Occipital lobe (tissue), 2 donors: ENCODE results near the gene ZNF212. TPM values are rescaled to one million over a fixed set of nuclear protein-coding genes. Genes with fewer than 3 reads are reported as not detected.

Source experiments
- DNase-seq: peaks from one replicate; lab custom pipeline; 2025; lab: John Stamatoyannopoulos, UW
- total RNA-seq: library from RNA; depleted of rRNA; stranded (reverse); fragments of >200 nt; gene quantifications from one replicate; pipeline ENCODE4 v1.2.3, GENCODE V29; 2014

Gene ZNF212
- total RNA-seq, result 5.8 TPM

DNA sequence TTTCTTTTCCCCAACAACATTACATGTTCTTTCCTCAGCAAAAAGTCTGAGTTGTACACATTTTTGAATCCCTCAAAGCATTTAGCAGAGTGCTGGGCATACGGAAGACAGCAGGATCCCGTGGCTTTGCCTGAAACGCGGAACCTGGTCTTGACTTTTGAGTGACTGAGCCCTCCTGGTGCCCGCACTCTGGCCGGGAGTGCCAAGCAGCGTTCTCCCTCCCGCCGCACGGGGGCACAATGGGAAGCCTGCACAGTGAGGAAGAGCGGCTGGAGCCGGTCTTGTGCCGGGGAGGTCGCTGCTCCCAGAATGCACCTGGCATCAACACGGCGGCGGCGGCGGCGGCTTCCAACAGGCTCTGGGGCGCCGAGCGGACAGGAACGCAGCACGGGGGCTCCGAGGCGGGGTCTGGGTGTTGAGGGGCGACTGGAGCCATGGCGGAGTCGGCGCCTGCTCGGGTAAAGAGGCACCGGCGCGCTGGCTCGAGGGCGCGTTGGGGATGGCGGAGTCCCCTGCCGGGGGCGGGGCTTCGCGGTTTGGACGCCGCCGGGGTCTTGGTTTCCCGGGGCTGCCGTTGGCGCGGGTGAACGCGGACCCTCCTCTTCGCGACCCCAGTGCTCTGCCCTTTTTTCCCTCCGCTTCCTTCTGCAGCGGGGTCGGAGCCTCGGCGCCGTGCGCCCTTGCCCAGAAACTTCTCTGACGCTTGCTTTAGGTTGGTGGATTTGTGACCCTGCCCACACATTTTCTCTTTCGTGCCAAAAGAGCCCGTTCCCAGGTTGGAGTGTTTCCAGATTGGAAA is at the start of gene ZNF212:
ZNF212 (plus strand) TSS at position 307 of the 799 bp plus-strand sequence; CDS start at position 435, 128 bp downstream.
- DNase-seq, result peak; percentile 84

DNA sequence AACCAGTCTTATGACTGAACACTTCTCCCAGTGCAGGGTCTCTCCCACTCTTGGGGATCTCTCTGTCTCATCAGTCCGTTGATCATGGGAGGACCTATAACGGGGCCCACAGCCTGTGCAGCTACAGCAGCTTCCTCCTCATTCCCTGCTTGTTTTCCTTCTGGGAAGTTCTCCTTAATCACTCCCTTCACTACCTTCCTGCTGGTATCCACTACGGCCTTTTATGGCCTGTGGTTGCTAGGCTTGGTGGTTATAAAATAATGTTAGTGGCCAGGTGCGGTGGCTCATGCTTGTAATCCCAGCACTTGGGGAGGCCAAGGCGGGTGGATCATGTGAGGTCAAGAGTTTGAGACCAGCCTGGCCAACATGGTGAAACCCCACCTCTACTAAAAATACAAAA is 47.6 kb upstream of the ZNF212 start:
- no peak for DNase-seq

DNA sequence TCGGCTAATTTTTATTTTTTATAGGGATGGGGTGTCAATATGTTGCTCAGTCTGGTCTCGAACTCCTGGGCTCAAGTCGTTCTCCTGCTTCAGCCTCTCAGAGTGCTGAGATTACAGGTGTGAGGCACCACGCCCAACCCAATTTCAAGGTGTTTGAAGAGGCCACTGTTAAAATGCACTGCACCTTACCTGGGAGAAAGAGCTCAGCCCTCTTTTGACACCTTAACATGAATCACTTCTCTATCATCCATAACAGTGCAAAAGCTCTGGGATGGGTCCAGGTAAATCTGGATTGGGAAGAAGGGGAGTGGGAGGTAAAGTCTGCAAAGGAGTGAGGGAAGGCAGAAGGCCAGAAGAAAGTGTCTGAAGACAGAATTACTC is 44.7 kb upstream of the ZNF212 start:
- DNase-seq, result no peak

DNA sequence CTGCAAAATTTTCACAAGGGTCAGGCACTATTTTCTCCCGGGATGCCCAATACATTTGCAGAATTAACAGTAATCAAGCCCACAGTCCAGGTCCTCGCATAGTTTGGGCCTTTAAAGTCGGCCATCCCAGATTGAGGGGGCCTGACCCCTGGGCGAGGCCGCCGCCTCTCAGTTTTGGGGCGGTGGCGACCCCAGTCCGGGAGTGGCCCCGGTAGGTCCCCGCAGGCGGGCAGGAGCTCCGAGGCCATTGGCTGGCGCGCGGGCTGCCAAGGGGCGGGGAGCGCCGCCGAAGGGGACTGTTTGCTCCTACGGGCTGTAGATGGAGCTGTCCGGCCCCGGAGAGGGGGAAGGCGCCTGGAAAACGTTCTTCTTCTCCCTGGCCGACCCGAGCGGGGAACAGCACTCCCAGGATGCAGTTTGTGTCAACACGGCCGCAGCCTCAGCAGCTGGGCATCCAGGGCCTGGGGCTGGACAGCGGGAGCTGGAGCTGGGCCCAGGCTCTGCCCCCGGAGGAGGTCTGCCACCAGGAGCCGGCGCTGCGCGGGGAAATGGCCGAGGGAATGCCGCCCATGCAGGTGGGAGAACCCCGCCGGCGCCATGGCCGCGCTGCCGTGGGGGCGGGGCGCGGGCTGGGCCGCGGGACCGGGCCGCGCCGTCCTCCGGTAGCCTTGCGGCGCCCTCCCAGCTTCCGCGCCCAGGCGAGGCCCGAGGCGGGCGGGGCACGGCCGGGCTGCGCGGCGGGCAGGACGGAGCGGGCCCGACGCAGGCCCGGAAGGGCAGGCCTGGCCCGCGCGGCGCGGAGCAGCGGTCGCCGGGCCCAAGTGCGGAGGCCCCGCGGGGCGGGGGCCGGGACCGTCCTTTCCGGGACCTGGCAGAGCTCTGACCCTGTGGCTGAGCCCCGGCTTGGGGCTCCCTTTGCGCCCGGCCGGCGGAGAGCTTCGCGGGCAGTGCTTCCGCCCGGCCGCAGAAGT is 44.0 kb upstream of the ZNF212 start, which contains the start of gene ZNF282:
ZNF282 (plus strand) TSS at position 367 of the 971 bp plus-strand sequence; CDS start at position 411, 44 bp downstream.
- peak; percentile 86 for DNase-seq

DNA sequence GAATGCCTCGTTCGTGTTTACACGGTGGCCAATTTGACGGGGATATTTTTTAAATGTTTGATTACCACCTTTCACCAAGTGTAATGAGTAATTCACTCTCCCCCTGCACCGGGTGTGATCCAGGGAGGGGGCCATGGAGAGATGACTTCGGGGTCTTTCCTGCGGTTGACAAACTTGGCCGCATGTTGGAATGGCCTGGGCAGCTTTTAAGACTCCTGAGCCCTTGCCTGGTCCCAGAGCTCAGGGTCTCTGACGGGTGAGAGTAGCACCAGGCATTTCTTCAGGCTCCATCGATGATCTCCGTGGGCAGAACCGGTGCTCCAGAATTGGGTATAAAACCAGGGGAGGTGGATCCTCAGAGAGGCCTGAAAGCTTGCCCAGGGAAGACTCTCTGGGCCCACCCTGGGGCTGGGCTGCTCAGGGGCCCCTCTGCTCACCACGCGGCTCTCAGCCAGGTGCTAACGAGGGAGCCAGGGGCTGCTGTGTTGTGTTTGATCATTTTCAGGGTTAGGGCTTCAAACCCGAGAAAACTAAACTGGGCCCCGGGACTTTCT is 43.2 kb upstream of the ZNF212 start:
- DNase-seq, result no peak

DNA sequence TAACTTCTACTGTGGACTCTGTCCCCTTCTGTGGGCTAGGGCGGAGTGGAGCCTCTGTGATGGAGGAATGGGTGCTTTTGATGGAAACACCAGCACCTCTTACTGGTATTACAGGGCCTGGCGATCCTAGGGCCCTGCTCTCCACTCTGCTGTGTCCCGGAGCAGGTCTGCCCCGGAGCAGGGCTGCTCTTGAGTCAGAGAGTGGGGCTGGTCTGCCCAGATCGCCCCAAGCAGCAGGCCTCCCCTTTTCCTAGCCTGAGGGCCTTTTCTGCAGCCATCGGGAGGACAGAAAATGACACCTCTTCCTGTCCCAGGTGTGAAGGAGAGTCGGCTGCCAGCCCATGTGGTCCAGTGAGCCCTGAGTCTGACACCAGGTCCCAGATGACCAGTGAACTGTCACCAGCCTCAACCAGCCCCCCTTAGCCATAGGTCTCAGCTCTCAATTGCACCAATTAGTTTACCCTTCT is 42.7 kb upstream of the ZNF212 start:
- no peak for DNase-seq

DNA sequence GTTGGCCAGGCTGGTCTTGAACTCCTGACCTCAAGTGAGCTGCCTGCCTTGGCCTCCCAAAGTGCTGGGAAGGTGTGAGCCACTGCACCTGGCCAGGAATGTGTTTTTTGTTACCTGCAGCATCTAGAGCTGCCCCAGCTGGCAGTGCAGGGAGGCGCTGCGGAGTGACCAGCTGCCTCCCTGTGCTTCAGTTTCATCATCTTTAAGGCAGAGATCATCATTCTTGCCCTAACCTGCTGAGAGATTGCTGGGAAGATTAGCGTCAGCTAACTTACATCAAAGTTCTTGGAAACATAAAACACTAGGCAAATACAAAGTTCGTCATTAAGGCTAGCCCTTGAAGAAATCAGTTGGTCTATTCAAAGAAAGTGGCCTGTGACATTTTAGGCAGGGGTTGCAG is 41.8 kb upstream of the ZNF212 start:
- DNase-seq, result no peak

DNA sequence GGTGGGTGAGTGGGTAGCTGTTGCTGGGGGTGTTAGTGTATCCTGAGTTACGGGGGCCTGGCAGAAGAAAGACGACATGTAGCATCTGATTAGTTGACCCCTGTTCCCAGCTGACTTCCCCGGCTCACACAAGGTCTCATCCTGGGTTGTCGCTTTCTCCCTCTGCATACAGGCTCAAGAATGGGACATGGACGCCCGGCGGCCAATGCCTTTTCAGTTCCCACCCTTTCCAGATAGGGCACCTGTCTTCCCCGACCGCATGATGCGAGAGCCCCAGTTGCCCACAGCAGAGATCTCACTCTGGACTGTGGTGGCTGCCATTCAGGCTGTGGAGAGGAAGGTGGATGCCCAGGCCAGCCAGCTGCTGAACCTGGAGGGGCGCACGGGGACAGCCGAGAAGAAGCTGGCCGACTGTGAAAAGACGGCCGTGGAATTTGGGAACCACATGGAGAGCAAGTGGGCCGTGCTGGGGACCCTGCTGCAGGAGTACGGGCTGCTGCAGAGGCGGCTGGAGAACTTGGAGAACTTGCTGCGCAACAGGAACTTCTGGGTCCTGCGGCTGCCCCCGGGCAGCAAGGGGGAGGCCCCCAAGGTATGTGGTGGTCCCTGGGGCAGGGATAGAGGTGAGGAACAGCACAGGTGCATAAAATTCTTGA is 41.2 kb upstream of the ZNF212 start:
- DNase-seq, result no peak

DNA sequence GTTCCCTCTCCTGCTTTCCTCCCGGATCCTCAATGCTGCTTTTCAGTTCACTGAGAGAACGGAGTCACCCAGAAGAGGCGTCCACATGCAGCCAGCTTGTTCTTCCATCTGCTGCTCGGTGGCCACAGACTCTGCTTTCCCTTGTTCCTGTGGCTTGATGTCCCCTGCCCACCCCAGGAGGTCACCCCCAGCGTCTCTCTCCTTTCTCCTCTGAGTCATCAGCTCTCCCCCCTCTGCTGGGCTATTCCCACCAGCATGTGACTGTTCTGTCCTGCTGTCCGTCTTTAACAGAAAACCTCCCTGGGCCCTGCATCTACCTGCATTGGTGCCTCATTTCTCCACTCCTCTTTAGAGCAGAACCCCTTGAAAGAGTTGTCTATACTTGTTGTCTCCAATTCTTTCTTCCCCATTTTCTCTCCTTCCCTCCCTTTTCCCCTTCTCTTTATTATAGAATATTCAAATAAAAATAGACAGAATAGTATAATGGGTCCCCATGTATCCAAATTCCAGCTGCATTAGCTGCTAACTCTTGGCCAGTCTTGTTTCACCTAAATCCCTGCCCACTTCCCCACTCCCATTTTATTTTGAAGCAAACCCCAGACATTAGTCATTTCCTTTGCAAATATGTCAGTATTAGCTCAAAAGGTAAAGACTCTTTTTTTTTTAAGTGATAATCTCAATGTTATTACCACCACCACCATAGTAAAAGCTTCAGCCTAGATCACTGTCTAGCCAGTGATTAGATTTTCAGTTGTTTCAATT is 40.0 kb upstream of the ZNF212 start:
- DNase-seq, result no peak

DNA sequence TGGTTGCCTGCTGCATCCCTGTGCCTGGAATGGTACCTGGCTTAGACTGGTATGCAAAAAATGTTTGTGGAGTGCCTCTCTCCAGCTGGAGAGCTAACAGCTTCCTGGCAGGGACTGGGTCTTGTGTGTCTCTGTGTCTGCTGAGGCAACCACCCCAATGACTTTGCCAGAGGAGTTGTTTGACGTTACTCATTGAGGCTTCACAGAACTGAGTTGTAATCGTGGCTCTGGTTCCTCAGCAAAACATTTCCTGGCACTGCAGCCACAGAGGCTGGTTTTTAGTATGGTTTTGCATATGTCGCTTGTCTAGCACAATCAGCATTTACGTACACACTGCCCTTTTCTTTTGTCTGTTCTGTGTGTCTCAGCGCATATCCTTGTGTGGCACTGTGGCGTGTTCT is 36.6 kb upstream of the ZNF212 start:
- no peak for DNase-seq

DNA sequence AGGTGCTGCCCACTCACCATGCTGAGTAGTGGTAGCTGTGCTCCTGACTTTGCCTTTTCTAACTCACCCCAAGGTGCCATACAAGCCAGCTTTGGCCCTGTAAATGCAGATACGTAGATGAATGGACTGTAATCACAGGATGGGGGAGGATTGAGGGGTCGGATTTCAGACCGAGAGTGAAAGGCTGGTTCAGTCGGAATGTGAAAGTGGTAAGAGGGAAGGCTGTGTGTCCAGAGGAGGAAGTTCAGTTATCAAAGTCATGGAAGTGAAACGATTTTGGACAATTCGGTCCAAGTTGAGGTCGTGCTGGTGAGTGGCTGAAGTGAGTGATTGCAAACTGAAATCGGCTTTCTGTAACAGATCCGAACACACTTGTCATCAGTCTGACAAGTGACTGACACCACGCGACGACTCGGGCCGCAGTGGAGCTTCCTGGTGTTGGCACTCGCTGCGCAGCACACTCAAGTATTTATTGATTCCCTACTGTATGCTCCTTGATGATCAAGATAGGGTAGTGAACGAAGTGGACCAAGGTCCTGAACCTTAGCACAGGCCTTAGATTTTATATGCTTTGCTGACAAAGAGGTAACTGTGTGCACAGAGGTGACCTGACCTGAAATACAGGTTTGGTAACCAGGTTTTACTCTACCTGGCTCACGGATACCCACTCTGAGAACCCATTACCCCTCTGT is 33.6 kb upstream of the ZNF212 start:
- no peak for DNase-seq

DNA sequence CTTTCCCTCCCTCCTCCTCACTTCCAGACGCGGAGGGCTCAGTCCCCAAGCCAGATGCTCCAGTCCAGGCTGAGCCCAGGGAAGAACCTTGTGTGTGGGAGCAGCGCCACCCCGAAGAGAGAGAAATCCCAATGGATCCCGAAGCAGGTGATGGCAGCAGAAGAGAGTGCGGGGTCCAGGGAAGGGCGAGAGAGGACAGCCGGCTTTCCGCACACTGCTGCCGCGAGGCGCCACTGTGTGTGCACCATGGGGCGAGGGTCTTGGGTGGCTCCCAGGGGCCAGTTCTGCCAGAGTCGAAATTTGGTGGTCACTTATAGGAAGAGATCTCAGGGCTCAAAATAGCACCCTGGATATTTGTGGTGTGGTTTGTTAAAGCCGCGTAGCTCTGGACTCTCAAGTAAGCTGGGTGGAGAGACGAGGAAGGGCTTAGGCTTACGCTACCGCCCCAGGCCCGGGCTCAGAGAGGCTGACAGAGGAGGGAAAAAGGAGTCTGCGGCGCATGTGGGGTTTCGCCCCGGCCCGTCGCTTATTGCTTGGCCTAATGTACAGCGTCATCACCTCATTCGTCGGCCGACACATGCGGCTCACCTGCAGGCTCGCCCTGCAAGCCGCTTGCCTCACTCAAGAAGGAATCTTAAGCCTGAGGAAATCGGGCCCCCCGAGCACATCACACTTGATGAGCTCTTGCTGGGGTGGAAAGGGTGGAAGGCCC is 32.0 kb upstream of the ZNF212 start:
- no peak for DNase-seq

DNA sequence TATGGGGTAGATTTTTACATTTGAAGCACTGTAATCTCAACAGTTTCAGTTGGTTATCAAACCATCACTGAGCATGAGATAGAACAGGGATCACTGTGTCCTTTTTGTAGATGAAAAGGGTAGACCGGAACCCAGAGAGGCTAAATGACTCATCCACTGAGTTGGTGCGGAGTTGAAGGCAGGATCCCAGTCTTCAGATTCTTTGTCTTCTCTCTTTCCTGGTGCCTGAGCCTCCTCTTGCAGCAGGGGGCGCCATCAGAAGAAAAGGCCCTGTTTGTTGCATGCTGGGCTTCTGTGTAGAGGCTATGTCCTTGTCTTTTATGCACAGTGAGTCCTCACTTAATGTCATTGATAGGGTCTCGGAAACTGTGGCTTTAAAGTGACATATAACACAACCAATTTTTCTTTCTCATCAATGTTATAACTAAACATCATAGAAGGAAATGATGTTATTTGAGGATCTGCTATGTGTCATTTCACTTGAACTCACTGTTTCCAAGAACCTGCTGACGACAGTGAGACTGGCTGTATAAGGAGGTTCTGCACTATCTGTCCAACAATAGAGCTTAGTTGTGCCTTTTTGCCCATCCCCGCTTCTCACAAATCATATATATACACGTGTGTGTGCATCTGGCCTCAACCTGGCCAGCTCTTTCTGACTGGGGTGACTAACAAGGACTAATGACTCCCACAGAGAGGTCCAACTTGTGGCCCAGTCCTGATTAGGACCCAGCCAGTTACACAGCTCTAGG is 29.8 kb upstream of the ZNF212 start:
- DNase-seq, result no peak

DNA sequence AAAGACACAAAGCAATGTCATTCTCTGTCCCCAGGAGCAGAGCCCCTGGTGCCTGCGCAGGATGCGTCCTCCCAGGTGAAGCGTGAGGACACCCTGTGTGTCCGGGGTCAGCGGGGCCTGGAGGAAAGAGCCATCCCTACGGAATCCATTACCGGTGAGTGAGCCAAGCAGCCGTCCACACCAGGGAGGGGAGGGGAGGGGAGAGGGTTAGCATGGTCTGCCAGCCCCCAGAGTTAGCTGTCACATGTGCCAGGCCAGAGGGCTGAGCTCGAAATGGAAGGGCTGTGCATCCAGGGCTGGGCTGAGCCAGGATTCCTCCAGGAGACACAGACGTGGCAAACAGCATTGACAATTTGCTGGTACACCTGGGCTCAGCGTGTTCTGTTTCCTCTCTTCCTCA is 28.9 kb upstream of the ZNF212 start:
- DNase-seq, result no peak

DNA sequence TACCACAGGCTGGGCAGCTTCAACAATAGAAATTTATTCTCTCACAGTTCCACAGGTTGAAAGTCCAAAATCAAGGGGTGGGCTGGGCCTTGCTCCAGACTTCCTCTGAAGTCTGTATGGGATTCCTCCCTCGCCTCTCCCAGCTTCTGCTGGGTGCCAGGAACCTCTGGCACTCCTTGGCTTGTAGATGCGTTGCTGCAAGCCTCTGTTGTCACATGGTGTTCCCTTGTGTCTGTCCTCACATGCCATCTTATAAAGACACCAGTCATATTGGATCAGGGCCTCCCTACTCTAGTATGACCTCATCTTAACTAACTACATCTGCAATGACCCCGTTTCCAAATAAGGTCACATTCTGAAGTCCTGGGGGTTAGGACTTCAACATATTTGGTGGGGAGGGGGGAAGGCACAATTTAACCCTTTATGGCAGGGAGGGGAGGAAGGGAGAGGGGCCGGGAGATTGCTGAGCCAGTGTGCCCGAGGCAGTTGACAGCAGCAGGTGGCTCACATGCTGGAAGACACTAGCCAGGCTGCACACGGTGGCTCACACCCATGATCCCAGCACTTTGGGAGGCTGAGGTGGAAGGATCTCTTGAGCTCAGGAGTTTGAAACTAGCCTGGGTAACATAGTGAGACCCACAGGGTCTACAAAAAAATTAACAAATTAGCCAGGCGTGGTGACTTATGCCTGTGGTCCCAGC is 25.3 kb upstream of the ZNF212 start:
- no peak for DNase-seq

DNA sequence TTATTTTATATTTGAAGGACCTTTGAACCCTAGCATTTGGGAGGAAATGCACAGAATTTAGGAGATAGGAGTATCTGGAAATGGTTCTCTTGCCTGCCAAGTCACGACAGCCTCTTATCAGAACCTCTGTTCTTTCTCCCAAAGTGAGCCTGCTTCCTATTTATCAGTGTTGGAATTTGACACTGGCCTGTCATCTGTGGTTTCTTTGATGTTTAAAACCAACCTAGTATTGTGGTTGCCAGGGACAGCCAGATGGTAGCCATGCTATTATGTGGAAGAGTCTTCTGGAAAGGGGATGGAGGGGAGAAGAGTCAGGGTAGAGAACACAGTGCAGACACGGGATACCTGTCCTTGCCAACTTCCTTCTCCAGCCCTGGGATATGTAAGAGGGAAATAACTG is 23.0 kb upstream of the ZNF212 start:
- DNase-seq, result no peak

DNA sequence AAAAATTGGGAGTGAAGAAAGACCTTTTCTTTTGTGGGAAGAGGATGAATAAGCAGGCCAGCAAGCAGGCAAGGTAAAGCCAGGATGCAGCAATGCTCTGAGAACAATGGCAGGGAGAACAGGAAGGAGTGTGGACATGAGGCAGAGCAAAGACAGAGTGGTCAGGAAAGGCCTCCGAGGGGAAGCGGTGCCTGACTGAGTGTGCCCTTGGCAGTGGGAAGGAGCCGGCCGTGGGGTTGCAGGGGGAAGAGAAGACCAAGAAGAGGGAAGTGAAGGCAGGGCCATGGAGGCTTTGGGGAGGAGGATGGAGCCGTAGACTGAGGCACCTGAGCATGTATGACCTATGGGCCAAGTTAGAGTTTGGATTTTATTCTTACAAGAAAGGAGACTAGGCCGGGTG is 21.9 kb upstream of the ZNF212 start:
- DNase-seq, result no peak
